ENCODE measurements around the gene RALGAPA2. TPM values are rescaled to one million over a fixed set of nuclear protein-coding genes. Genes with fewer than 3 reads are reported as not detected.
A peak's percentile ranks its signal among the peaks of the same experiment; 100 is the strongest.

The RALGAPA2 gene
- total RNA-seq, 4 donors from 2014 or later, result 20.5 to 42.9 (median 29.6) TPM

DNA sequence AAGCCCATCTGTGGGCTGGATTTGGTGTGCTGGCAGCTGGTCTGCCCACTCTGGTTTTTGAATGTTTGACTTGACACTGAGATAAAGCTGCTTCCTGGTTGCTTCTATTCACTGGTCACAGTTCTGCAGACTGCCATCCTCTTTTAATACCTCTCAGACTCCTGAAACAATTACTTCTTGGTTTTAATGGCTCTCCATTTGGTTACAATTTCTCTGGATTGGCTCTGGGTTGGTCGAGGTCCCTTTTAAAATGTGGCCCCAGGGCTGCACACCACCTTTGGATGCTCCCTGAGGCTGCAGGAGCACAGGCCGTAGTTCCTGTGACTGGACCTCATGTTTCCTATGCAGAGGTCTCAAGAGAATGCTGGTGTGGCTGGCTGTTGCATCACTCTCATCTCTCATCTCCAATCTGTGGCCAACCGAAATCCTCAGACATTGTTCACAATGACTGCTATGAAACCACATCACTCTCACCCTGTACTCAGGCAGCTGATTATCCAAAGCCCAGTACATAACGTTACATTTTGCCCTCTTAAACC is 246.0 kb downstream of the RALGAPA2 start:
- TF ChIP-seq, protein P1, sequence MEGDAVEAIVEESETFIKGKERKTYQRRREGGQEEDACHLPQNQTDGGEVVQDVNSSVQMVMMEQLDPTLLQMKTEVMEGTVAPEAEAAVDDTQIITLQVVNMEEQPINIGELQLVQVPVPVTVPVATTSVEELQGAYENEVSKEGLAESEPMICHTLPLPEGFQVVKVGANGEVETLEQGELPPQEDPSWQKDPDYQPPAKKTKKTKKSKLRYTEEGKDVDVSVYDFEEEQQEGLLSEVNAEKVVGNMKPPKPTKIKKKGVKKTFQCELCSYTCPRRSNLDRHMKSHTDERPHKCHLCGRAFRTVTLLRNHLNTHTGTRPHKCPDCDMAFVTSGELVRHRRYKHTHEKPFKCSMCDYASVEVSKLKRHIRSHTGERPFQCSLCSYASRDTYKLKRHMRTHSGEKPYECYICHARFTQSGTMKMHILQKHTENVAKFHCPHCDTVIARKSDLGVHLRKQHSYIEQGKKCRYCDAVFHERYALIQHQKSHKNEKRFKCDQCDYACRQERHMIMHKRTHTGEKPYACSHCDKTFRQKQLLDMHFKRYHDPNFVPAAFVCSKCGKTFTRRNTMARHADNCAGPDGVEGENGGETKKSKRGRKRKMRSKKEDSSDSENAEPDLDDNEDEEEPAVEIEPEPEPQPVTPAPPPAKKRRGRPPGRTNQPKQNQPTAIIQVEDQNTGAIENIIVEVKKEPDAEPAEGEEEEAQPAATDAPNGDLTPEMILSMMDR (IDR thresholded peaks at IDR 0.05), result no peak
- peaks cover 0 to 11% (median 0%) of the 10 kb centered on the region in 3 donors for H3K36me3 ChIP-seq
- 70 to 72% methylated on average over 4 of the region's 4 CpGs for WGBS, 2 donors

DNA sequence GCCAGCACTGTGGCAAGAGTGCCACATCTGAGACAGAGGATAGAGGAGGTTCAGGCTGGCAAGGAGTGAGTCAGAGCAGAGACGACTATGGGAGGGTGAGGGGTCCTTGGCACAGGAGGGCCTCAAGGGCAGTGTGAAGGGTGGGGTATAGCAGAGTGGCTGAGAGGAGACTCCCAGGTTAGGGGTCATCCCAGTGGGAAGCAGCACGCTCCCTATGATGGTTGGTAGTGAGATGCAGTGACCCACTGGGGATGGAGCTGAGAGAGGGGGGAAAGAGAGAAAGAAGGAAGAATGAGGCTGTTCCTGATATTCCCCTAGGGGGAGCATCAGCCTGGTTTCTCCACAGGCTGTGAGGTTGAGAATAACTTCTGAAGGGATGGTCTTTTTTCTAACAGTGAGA is 247.2 kb downstream of the RALGAPA2 start:
- WGBS, 2 donors, result 76 to 77% methylated on average over 2 of the region's 2 CpGs
- H3K9me3 ChIP-seq, result no peaks in the 10 kb centered on the region
- H3K27ac ChIP-seq, result no peak overlapping the region
- DNase-seq (ENCODE audit: low spot score in 2 of 2), result no peak
- H3K4me1 ChIP-seq, result peaks cover 0 to 8% (median 3%) of the 10 kb centered on the region in 4 donors
- H3K36me3 ChIP-seq, result peaks cover 0 to 14% (median 0%) of the 10 kb centered on the region in 3 donors
- no peaks in the 10 kb centered on the region for H3K27me3 ChIP-seq
- no peak for TF ChIP-seq POLR2A (IDR thresholded peaks at IDR 0.05)
- TF ChIP-seq, protein P1 (IDR thresholded peaks at IDR 0.05), result peak in 2 of 5 experiments; percentile 13 to 22
- TF ChIP-seq EP300 (IDR thresholded peaks at IDR 0.05), result no peak
- no peak overlapping the region for H3K4me3 ChIP-seq

More for the DNA sequence above, 246.0 kb downstream of the RALGAPA2 start:
- DNase-seq (ENCODE audit: low spot score in 2 of 2), result no peak
- Histone ChIP-seq H3K9me3 (no peaks in the 10 kb centered on the region), H3K4me1 (peaks cover 0 to 8% (median 3%) of the 10 kb centered on the region in 4 donors), H3K27me3 (no peaks in the 10 kb centered on the region), H3K27ac (no peak overlapping the region), H3K4me3 (no peak overlapping the region)

DNA sequence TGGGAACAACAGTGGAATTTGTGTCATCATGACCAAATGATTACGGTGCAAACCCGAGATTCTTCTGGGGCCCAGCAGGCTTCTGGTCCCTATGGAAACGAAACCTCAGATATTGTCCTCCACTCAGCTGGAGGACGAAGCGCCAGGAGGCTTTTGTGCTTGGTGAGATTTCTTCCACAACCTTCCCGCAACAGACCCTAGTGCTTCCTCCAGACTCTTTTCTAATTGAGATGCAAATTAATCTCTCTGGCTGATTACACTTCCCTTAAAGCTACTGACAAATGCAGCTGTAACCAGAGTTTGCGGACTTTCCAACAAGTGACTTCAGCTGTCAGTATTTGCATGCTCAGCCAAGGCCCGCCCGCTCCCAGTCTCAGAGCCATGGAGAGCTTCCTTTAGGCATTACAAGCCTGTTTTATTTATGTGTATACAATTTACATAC is 248.5 kb downstream of the RALGAPA2 start:
- Histone ChIP-seq H3K27me3 (no peaks in the 10 kb centered on the region), H3K27ac (peak overlapping the region in 2 of 4 donors; percentile 39 to 44), H3K9me3 (no peaks in the 10 kb centered on the region), H3K4me1 (peaks cover 0 to 8% (median 3%) of the 10 kb centered on the region in 4 donors), H3K4me3 (no peak overlapping the region), H3K36me3 (peaks cover 0 to 14% (median 0%) of the 10 kb centered on the region in 3 donors)
- 48 to 61% methylated on average over 9 of the region's 9 CpGs for WGBS, 2 donors
- no peak for DNase-seq (ENCODE audit: low spot score in 2 of 2)
- TF ChIP-seq EP300 (IDR thresholded peaks at IDR 0.05) (no peak), POLR2A (IDR thresholded peaks at IDR 0.05) (no peak)
- TF ChIP-seq, protein P1 (IDR thresholded peaks at IDR 0.05), result no peak

DNA sequence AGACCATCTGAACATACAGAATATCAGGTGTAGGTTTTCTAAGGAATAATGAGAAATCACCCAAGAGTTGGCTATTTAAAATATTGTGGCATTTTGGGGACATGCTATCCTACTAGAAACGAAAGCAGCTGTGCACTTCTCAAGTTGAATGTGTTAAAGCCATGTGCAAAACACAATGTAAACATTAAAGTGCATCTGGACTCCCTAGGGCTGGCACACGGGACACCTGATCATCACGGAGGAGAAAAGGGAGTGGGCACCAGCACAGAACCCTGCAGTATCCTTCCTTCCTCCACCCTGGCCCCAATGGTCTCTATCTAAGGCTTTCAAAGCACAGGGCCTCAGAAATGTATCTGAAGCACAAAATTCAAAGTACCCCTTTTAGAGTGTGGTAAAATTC is 250.3 kb downstream of the RALGAPA2 start:
- TF ChIP-seq EP300 (IDR thresholded peaks at IDR 0.05), result no peak
- TF ChIP-seq, protein P1 (IDR thresholded peaks at IDR 0.05), result no peak
- no peak for TF ChIP-seq POLR2A (IDR thresholded peaks at IDR 0.05)
- 74 to 77% methylated on average over 3 of the region's 3 CpGs for WGBS, 2 donors
- DNase-seq (ENCODE audit: low spot score in 2 of 2), result no peak
- Histone ChIP-seq H3K4me3 (no peak overlapping the region), H3K27me3 (no peaks in the 10 kb centered on the region), H3K36me3 (peaks cover 0 to 12% (median 4%) of the 10 kb centered on the region in 3 donors), H3K4me1 (peaks cover 0 to 8% (median 3%) of the 10 kb centered on the region in 4 donors), H3K9me3 (no peaks in the 10 kb centered on the region), H3K27ac (no peak overlapping the region)

DNA sequence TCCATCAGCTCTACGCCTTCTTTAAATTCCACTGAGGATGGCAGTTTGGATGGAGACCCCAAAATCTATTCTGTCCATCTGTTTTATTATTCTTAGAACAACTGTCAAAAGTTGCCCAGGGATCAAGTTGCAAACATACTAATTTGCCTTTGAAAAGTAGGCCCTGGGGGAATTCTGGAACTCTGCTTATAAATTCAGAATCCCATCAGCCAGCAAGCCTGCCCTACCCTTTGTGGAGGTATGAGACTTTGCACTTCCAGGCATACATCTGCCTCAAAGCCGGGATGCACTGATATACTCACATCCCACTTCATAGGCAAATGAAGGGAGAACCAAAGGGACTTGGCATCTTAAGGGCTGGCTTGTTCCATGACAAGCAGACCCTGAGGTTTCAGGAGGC is 250.9 kb downstream of the RALGAPA2 start:
- Histone ChIP-seq H3K9me3 (no peaks in the 10 kb centered on the region), H3K4me3 (no peak overlapping the region), H3K4me1 (peaks cover 0 to 8% (median 3%) of the 10 kb centered on the region in 4 donors), H3K36me3 (peaks cover 0 to 17% (median 4%) of the 10 kb centered on the region in 3 donors), H3K27me3 (no peaks in the 10 kb centered on the region), H3K27ac (no peak overlapping the region)
- DNase-seq (ENCODE audit: low spot score in 2 of 2), result no peak
- TF ChIP-seq EP300 (IDR thresholded peaks at IDR 0.05) (no peak), POLR2A (IDR thresholded peaks at IDR 0.05) (no peak)
- TF ChIP-seq, protein P1 (IDR thresholded peaks at IDR 0.05), result no peak
- 97 to 100% methylated on average over 2 of the region's 2 CpGs for WGBS, 2 donors

Data from tibial nerve (tissue), 4 donors.